Vagina (tissue), 2 donors: ENCODE measurements around the gene MTMR8.
"Not testable (repeated sequence)": the region's sequence is repeated elsewhere in the genome, so short reads cannot be mapped to it uniquely, and the experiment has no call there.

ENCODE experiments used
- POLR2A ChIP-seq, 2 donors: fragments of 450-650 bp; IDR thresholded peaks; one replicate each; pipeline ENCODE4 v1.6.1; 2017; ENCODE audit warnings: antibody characterized with exemption in 2 of 2, mild to moderate bottlenecking in 2 of 2, moderate library complexity in 2 of 2
- POLR2AphosphoS5 ChIP-seq, 2 donors: sonication (generic); formaldehyde crosslinking; IDR thresholded peaks; one replicate each; pipeline ENCODE4 v1.9.0; 2017; ENCODE audit warnings: antibody characterized with exemption in 2 of 2, mild to moderate bottlenecking in 2 of 2, low read depth in 1 of 2; ENCODE audit not compliant: insufficient read depth in 1 of 2
- TF ChIP-seq, protein P1 (sequence below), 3 experiments: fragments of 450-650 bp in 2 of 3; fragments of 200-600 bp in 1 of 3; sonication (generic) in 1 of 3; IDR thresholded peaks; one replicate each; pipeline ENCODE4 v1.5.1; 2017 to 2019; ENCODE audit warnings: antibody characterized with exemption in 3 of 3, mild to moderate bottlenecking in 2 of 3, moderate library complexity in 2 of 3

DNA sequence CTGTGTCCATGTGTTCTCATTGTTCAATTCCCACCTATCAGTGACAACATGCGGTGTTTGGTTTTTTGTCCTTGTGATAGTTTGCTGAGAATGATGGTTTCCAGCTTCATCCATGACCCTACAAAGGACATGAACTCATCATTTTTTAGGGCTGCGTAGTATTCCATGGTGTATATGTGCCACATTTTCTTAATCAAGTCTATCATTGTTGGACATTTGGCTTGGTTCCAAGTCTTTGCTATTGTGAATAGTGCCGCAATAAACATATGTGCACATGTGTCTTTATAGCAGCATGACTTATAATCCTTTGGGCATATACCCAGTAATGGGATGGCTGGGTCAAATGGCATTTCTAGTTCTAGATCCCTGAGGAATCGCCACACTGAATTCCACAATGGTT lies 14.5 kb downstream of the MTMR8 start:
- not testable (repeated sequence) for TF ChIP-seq POLR2AphosphoS5 (IDR thresholded peaks at IDR 0.05; ENCODE audit: insufficient read depth in 1 of 2, low read depth in 1 of 2); POLR2A (IDR thresholded peaks at IDR 0.05)
- TF ChIP-seq, protein P1, sequence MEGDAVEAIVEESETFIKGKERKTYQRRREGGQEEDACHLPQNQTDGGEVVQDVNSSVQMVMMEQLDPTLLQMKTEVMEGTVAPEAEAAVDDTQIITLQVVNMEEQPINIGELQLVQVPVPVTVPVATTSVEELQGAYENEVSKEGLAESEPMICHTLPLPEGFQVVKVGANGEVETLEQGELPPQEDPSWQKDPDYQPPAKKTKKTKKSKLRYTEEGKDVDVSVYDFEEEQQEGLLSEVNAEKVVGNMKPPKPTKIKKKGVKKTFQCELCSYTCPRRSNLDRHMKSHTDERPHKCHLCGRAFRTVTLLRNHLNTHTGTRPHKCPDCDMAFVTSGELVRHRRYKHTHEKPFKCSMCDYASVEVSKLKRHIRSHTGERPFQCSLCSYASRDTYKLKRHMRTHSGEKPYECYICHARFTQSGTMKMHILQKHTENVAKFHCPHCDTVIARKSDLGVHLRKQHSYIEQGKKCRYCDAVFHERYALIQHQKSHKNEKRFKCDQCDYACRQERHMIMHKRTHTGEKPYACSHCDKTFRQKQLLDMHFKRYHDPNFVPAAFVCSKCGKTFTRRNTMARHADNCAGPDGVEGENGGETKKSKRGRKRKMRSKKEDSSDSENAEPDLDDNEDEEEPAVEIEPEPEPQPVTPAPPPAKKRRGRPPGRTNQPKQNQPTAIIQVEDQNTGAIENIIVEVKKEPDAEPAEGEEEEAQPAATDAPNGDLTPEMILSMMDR (IDR thresholded peaks at IDR 0.05), result not testable (repeated sequence)
